PFSK-1 (cell line): ENCODE results near the gene OXER1.

Experiments
- FOXP2 ChIP-seq: optimal IDR thresholded peaks from 2 replicates; pipeline ENCODE3; 2011; ENCODE audit warnings: borderline replicate concordance, control low read depth, inconsistent platforms; ENCODE audit not compliant: insufficient read depth; ENCODE audit errors: extremely low read length, extremely low read depth
- POLR2AphosphoS5 ChIP-seq: IDR thresholded peaks from 2 replicates; pipeline ENCODE4 v1.6.1; 2012; ENCODE audit warnings: low read depth, mild to moderate bottlenecking, control low read depth, low read length, moderate library complexity
- REST ChIP-seq, 2 experiments: IDR thresholded peaks; 2 replicates each; pipeline versions ENCODE4 v1.6.1 to v1.8.0; 2011 to 2012; ENCODE audit warnings: low read depth in 2 of 2, low read length in 2 of 2, control low read depth in 1 of 2, inconsistent platforms in 1 of 2, mild to moderate bottlenecking in 1 of 2, moderate library complexity in 1 of 2; ENCODE audit not compliant: insufficient read depth in 1 of 2
- SIN3A ChIP-seq: IDR thresholded peaks from 2 replicates; pipeline ENCODE4 v1.6.1; 2012; ENCODE audit warnings: mild to moderate bottlenecking, low read length, moderate library complexity, borderline replicate concordance; ENCODE audit not compliant: insufficient read depth
- TAF1 ChIP-seq: IDR thresholded peaks from 2 replicates; pipeline ENCODE4 v1.6.1; 2012; ENCODE audit warnings: low read length, control low read depth, borderline replicate concordance; ENCODE audit not compliant: insufficient read depth

Gene OXER1

GRCh38 chr2:42754021-42754775, 9.7 kb downstream of the OXER1 start:
- TF ChIP-seq FOXP2 (no peak), POLR2AphosphoS5 (no peak), SIN3A (no peak)

- TF ChIP-seq POLR2AphosphoS5: no peak
Observed at GRCh38 chr2:42752816-42753813, 10.8 kb downstream of the OXER1 start.

GRCh38 chr2:42752314-42752713, 11.6 kb downstream of the OXER1 start:
- TF ChIP-seq POLR2AphosphoS5: no peak
- no peak for TF ChIP-seq FOXP2
- no peak for TF ChIP-seq SIN3A
- no peak for TF ChIP-seq TAF1
- no peak for TF ChIP-seq REST (IDR thresholded peaks at IDR 0.05; ENCODE audit: insufficient read depth in 1 of 2, low read depth in 2 of 2, low read length in 2 of 2)

GRCh38 chr2:42748840-42749239, 15.1 kb downstream of the OXER1 start:
- TF ChIP-seq TAF1 (no peak), SIN3A (no peak), REST (IDR thresholded peaks at IDR 0.05; ENCODE audit: insufficient read depth in 1 of 2, low read depth in 2 of 2, low read length in 2 of 2) (peak in 1 of 2 experiments; percentile 72; a peak in 1 of 4 replicates)

DNA sequence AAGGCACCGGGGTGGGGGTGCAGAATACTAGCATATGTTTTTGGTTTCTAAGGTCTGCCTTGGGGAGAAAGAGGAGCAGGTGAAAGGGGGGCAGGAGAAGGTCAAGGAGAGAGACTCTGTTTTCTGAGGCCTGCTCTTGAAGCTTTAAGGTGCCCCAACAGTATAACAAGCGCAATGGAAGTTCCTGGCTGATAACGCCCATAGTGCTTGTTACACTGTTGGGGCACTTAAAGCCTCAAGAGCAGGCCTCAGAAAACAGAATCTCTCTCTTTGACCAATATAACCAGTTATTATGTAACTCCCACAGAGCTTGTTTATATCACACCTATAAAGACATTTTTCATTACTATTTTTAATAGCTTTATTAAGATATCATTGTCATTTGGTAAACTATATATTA, 16.5 kb downstream of the OXER1 start:
- TF ChIP-seq REST (IDR thresholded peaks at IDR 0.05; ENCODE audit: insufficient read depth in 1 of 2, low read depth in 2 of 2, low read length in 2 of 2): no peak
- TF ChIP-seq POLR2AphosphoS5: no peak
- TF ChIP-seq TAF1: no peak
- TF ChIP-seq FOXP2: no peak
- no peak for TF ChIP-seq SIN3A

- TF ChIP-seq REST (IDR thresholded peaks at IDR 0.05; ENCODE audit: insufficient read depth in 1 of 2, low read depth in 2 of 2, low read length in 2 of 2) (no peak), TAF1 (no peak), FOXP2 (no peak), POLR2AphosphoS5 (no peak), SIN3A (no peak)
Observed at GRCh38 chr2:42744545-42745082, 19.3 kb downstream of the OXER1 start.
